Activated CD4-positive, alpha-beta T cell treated with anti-CD3 and anti-CD28 coated beads, Interleukin-2, Interleukin-4, amounts not matched to agents 100 ng/mL and 50 ng/mL, durations not matched to agents 16 hours and 8 hours (primary cell): ENCODE measurements around the gene SPATA2L.
"Not testable (repeated sequence)": the region's sequence is repeated elsewhere in the genome, so short reads cannot be mapped to it uniquely, and the experiment has no call there.

Experiments used
- DNase-seq: peaks from one replicate; pipeline ENCODE4 v3.0.0-alpha.2; 2020; ENCODE audit warnings: low spot score

Gene SPATA2L

GRCh38 chr16:89706518-89707260, 5.2 kb upstream of the SPATA2L start:
- DNase-seq: no peak

GRCh38 chr16:89705006-89705405, 3.5 kb upstream of the SPATA2L start:
- DNase-seq: no peak

- no peak for DNase-seq
These were observed 2.8 kb upstream of the SPATA2L start for GRCh38 chr16:89704281-89704680.

GRCh38 chr16:89700649-89701424, 668 bp downstream of the SPATA2L start:
- no peak for DNase-seq

GRCh38 chr16:89700100-89700648, 1.3 kb downstream of the SPATA2L start:
- DNase-seq: peak; percentile 96

GRCh38 chr16:89699629-89700099, 1.8 kb downstream of the SPATA2L start:
- not testable (repeated sequence) for DNase-seq

- not testable (repeated sequence) for DNase-seq
These were observed 2.8 kb downstream of the SPATA2L start for GRCh38 chr16:89698717-89699116.

- no peak for DNase-seq
These were observed 3.7 kb downstream of the SPATA2L start for GRCh38 chr16:89697616-89698331.

GRCh38 chr16:89697161-89697615, 4.3 kb downstream of the SPATA2L start:
- no peak for DNase-seq

GRCh38 chr16:89696670-89697128, 4.8 kb downstream of the SPATA2L start:
- DNase-seq: no peak

GRCh38 chr16:89695875-89696669, 5.4 kb downstream of the SPATA2L start:
- DNase-seq: no peak

- no peak for DNase-seq
These were observed 6.2 kb downstream of the SPATA2L start for GRCh38 chr16:89695086-89695874.

- DNase-seq: not testable (repeated sequence)
These were observed 6.8 kb downstream of the SPATA2L start for GRCh38 chr16:89694784-89695085.

- DNase-seq: no peak
These were observed 7.3 kb downstream of the SPATA2L start for GRCh38 chr16:89693931-89694783.

GRCh38 chr16:89693289-89693731, 8.2 kb downstream of the SPATA2L start:
- DNase-seq: no peak

- no peak for DNase-seq
These were observed 9.4 kb downstream of the SPATA2L start for GRCh38 chr16:89691986-89692569.

- DNase-seq: no peak
These were observed 10.1 kb downstream of the SPATA2L start for GRCh38 chr16:89691231-89691985.

- DNase-seq: no peak
These were observed 11.1 kb downstream of the SPATA2L start for GRCh38 chr16:89690392-89690901.
